Right lobe of liver (tissue), 4 donors: ENCODE results near the gene APBB1.

ENCODE experiments used
- CTCF ChIP-seq, 4 donors: fragments of 200-600 bp in 3 of 4; fragments of 450-650 bp in 1 of 4; IDR thresholded peaks; one replicate each; pipeline versions ENCODE4 v1.5.1 to v1.8.0; 2016 to 2022; ENCODE audit warnings: antibody characterized with exemption in 4 of 4, mild to moderate bottlenecking in 2 of 4
- POLR2A ChIP-seq: fragments of 450-650 bp; IDR thresholded peaks from one replicate; pipeline ENCODE4 v1.6.1; 2017; ENCODE audit warnings: antibody characterized with exemption, mild to moderate bottlenecking
- donor health status: DM: no; HTN: no; CAD: no.
- donor health status: DM: no; HTN: no; CAD: no.
- donor health status: DM: no; HTN: yes; CAD: no.

- TF ChIP-seq POLR2A = no peak
- TF ChIP-seq CTCF (IDR thresholded peaks at IDR 0.05) = no peak
These were observed 28.0 kb downstream of the APBB1 start for GRCh38 chr11:6390718-6391469.
